Endodermal cell (in vitro differentiated cells): Measurements from ENCODE around the gene TREH. TPM values are rescaled to one million over a fixed set of nuclear protein-coding genes. Genes with fewer than 3 reads are reported as not detected.

Experiments
- DNase-seq: peaks from one replicate; pipeline ENCODE4 v3.0.0-alpha.2; 2017
- H3K27ac ChIP-seq: 2 replicates; pipeline ENCODE4 v1.5.1; 2013; ENCODE audit warnings: mild to moderate bottlenecking, low read depth, low read length, moderate library complexity
- H3K27me3 ChIP-seq: 2 replicates; pipeline ENCODE4 v1.6.1; 2013; ENCODE audit warnings: mild to moderate bottlenecking, low read length, moderate library complexity; ENCODE audit not compliant: insufficient read depth, control insufficient read depth, poor library complexity, severe bottlenecking
- H3K36me3 ChIP-seq: 2 replicates; pipeline ENCODE4 v1.7.0; 2013; ENCODE audit warnings: mild to moderate bottlenecking, low read length, moderate library complexity; ENCODE audit not compliant: control insufficient read depth, insufficient read depth
- H3K4me1 ChIP-seq: one replicate; pipeline ENCODE4 v1.7.0; 2013; ENCODE audit warnings: low read length; ENCODE audit not compliant: control insufficient read depth, insufficient read depth
- H3K4me3 ChIP-seq: 2 replicates; pipeline ENCODE4 v1.5.1; 2013; ENCODE audit warnings: mild to moderate bottlenecking, low read length, moderate library complexity
- H3K9ac ChIP-seq: 2 replicates; pipeline ENCODE4 v1.6.1; 2013; ENCODE audit warnings: mild to moderate bottlenecking, low read length, moderate library complexity; ENCODE audit not compliant: poor library complexity, severe bottlenecking; ENCODE audit errors: extremely low read depth
- H3K9me3 ChIP-seq: 2 replicates; pipeline ENCODE4 v1.6.1; 2013; ENCODE audit warnings: mild to moderate bottlenecking, low read length, moderate library complexity; ENCODE audit not compliant: control insufficient read depth
- H3K27ac Mint-ChIP-seq: 2 replicates; pipeline ENCODE4 v1.8.0; 2020; ENCODE audit warnings: mixed read lengths
- H3K27me3 Mint-ChIP-seq: 2 replicates; pipeline ENCODE4 v1.8.0; 2021; ENCODE audit warnings: mild to moderate bottlenecking, mixed read lengths; ENCODE audit not compliant: insufficient read depth
- H3K36me3 Mint-ChIP-seq: 2 replicates; pipeline ENCODE4 v1.8.0; 2020; ENCODE audit warnings: low read depth, mixed read lengths
- H3K4me1 Mint-ChIP-seq: 2 replicates; pipeline ENCODE4 v1.8.0; 2020; ENCODE audit warnings: mixed read lengths
- H3K4me3 Mint-ChIP-seq: 2 replicates; pipeline ENCODE4 v1.8.0; 2020; ENCODE audit warnings: mild to moderate bottlenecking, moderate library complexity, mixed read lengths
- H3K9me3 Mint-ChIP-seq: 2 replicates; pipeline ENCODE4 v1.8.0; 2020; ENCODE audit warnings: mild to moderate bottlenecking, mixed read lengths
- WGBS, 2 experiments: methylation state at CpG; one replicate each; pipeline versions ENCODE4 v1.1.5 to v1.1.7; 2013; ENCODE audit warnings: missing lambda C conversion rate in 2 of 2, mixed read lengths in 1 of 2; ENCODE audit not compliant: insufficient coverage in 1 of 2, insufficient read length in 1 of 2; 5-methylcytosine and 5-hydroxymethylcytosine counted together
- microRNA-seq: library from miRNA; unstranded; fragments of <30 nt; microRNA quantifications from one replicate; pipeline ENCODE4 v1.2.0, GENCODE V29; 2020; ENCODE audit warnings: borderline microRNAs expressed
- total RNA-seq, 2 donors: library from RNA; stranded (reverse); fragmentation: NEBNext Ultra II Directional in 1 of 2; extraction: Animal tissue kit (Norgen Biotek cat#: 25700) in 1 of 2; gene quantifications; 2 replicates in 1 of 2; 3 replicates in 1 of 2; pipeline ENCODE4 v1.2.1, GENCODE V29; 2021
- TF ChIP-seq, protein P1 (sequence below): fragments of 200-600 bp; sonication (generic); conservative IDR thresholded peaks from 2 replicates; pipeline ENCODE4 v1.5.0; 2021; ENCODE audit warnings: antibody characterized with exemption, mild to moderate bottlenecking

The TREH gene
- total RNA-seq, 2 donors from 2014 or later = not detected

DNA sequence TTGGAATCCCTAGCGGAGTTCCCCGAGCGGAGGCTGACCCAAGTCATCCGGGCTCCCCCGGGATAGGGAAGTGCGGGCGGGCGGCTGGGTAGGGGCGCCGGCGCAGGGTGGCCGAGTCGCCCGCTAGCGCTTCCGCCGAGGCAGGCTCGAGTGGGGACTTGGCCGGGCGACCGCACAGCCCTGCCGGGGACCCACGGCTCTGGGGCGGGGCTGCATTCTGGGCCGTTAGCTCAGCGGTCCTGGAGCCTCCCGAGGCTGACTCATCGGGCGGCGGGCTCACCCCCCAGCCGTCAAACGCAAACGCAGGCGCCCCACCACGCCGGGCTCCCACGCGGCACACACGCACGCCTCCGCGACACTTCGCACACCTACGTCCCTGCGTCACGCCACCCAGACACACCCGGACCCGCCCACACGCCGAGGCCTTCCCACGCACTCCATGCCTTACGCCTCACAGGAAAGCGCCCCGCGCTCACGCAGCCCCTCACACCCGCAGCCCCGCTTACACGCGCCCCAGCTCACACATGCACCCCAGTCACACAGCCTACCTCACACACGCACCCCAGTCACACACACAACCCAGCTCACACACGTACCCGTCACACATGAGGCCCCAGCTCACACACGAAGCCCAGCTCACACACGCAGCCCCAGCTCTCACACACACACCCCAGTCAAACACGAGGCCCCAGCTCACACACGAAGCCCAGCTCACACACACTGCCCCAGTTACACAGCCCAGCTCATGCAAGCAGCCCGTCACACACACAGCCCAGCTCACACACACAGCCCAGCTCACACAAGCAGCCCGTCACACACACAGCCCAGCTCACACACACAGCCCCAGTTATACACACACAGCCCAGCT is 70.9 kb downstream of the TREH start:
- H3K4me3 ChIP-seq = peak overlapping the region; percentile 72
- 8 to 13% methylated on average over 40 to 69 of the region's 69 CpGs for WGBS, 2 experiments
- H3K9ac ChIP-seq = no peak overlapping the region
- H3K27me3 Mint-ChIP-seq = peaks cover 89% of the 10 kb centered on the region
- peaks cover 31% of the 10 kb centered on the region for H3K4me1 Mint-ChIP-seq
- H3K27ac ChIP-seq = no peak overlapping the region
- H3K36me3 Mint-ChIP-seq = peaks cover 3% of the 10 kb centered on the region
- H3K4me1 ChIP-seq = peaks cover 14% of the 10 kb centered on the region
- peaks cover 84% of the 10 kb centered on the region for H3K27me3 ChIP-seq
- peak overlapping the region; percentile 42 for H3K4me3 Mint-ChIP-seq
- DNase-seq = peak; percentile 67
- H3K9me3 ChIP-seq = no peaks in the 10 kb centered on the region
- H3K27ac Mint-ChIP-seq = no peak overlapping the region
- H3K36me3 ChIP-seq = no peaks in the 10 kb centered on the region
- TF ChIP-seq, protein P1, sequence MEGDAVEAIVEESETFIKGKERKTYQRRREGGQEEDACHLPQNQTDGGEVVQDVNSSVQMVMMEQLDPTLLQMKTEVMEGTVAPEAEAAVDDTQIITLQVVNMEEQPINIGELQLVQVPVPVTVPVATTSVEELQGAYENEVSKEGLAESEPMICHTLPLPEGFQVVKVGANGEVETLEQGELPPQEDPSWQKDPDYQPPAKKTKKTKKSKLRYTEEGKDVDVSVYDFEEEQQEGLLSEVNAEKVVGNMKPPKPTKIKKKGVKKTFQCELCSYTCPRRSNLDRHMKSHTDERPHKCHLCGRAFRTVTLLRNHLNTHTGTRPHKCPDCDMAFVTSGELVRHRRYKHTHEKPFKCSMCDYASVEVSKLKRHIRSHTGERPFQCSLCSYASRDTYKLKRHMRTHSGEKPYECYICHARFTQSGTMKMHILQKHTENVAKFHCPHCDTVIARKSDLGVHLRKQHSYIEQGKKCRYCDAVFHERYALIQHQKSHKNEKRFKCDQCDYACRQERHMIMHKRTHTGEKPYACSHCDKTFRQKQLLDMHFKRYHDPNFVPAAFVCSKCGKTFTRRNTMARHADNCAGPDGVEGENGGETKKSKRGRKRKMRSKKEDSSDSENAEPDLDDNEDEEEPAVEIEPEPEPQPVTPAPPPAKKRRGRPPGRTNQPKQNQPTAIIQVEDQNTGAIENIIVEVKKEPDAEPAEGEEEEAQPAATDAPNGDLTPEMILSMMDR = no peak
- no peaks in the 10 kb centered on the region for H3K9me3 Mint-ChIP-seq

DNA sequence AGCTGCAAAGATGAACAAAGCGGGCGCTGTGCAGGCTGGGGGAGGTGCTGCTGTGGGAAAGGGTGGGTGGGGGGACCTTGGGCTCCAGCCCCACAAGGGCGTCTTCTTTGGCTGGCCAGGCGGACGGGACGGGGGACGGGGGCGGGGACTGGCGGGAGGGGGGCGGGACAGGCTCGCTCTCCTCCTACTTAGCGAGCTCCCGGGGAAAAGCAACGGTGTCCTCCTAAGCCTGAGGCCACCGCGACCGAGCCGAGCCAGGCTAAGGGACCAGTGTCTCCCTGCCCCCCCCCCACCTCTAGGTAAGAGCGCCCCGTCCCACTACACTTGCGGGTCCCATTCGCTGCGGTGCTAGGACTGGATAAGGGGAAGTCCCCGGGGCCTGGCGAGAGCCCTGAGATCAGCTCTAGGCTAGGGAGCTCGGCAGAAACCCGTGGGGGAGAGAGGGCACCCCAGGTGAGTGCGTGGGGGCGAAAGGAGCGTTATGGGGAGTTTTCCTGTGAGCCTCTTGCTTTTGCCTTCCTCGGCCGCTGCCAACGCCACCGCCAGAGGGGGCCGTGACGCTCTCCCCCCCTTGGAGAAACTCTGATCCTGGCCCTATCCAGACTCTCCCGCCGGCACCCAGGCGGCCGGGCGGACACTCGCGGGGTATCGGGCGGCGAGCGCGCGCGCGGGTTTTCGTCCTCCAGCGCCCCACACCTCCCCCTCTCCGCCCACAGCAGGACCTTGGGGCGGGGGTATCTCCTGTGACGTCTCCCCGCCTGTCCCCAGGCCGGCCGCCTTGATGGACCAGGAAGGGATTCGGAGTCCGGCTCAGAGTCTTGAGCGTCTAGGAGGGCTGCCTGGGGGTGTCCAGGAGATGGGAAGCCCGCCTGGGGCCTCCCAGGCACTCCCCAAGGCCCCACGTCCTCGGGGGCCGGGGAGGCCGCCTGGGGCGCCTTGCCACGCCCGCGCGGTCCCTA is 71.8 kb downstream of the TREH start, which contains the start of gene PHLDB1:
Gene PHLDB1 (plus strand): TSS at position 215 of the 959 bp plus-strand sequence. CDS start 6,222 bp downstream, outside the sequence.
- H3K27me3 Mint-ChIP-seq = peaks cover 80% of the 10 kb centered on the region

More for the DNA sequence above, 71.8 kb downstream of the TREH start, which contains the start of gene PHLDB1:
- WGBS, 2 experiments = 0 to 2% methylated on average over 14 to 70 of the region's 72 CpGs
- peaks cover 30% of the 10 kb centered on the region for H3K4me1 Mint-ChIP-seq
- Histone ChIP-seq H3K4me1 (peaks cover 14% of the 10 kb centered on the region), H3K9me3 (no peaks in the 10 kb centered on the region), H3K27ac (no peak within 1 kb of the TSS), H3K27me3 (peaks cover 75% of the 10 kb centered on the region), H3K36me3 (peaks cover 4% of the 10 kb centered on the region), H3K4me3 (peak within 1 kb of the TSS; percentile 72), H3K9ac (no peak within 1 kb of the TSS)
- H3K36me3 Mint-ChIP-seq = peaks cover 7% of the 10 kb centered on the region
- no peaks in the 10 kb centered on the region for H3K9me3 Mint-ChIP-seq
- H3K27ac Mint-ChIP-seq = no peak within 1 kb of the TSS
- TF ChIP-seq, protein P1 = peak; percentile 67
- peak within 1 kb of the TSS; percentile 44 for H3K4me3 Mint-ChIP-seq
- DNase-seq = peak; percentile 85

Small RNAs within 50 kb of the gene (microRNA-seq; reads per million reads assigned to microRNA genes)
- not detected for gene MIR6716

Other genes starting within 250 kb of the TREH start
- 10 to 100 TPM; 76.9 to 78.8 TPM for gene KMT2A, start 243.2 kb downstream of the TREH start, total RNA-seq
- under 1 TPM; 0.42 to 0.46 TPM for gene TTC36, start 152.2 kb downstream of the TREH start, total RNA-seq
- gene TMEM25, start 148.5 kb downstream of the TREH start, total RNA-seq = 10 to 100 TPM; 22.4 to 30.6 TPM
- gene IFT46, start 113.7 kb downstream of the TREH start, total RNA-seq = 10 to 100 TPM in 1 of 2 donors, 1 to 10 TPM in 1; 9.1 to 13.7 TPM
- gene ARCN1, start 107.2 kb downstream of the TREH start, total RNA-seq = 100 to 1,000 TPM; 130 to 161 TPM
- 10 to 100 TPM; 45.9 to 54.9 TPM for gene PHLDB1, start 72.0 kb downstream of the TREH start, total RNA-seq
- gene DDX6, start 111.5 kb upstream of the TREH start, total RNA-seq = 100 to 1,000 TPM; 103 to 133 TPM
- gene CXCR5, start 204.2 kb upstream of the TREH start, total RNA-seq = under 1 TPM in 1 of 2 donors, not detected in 1; 0.07 TPM
- gene BCL9L, start 246.3 kb upstream of the TREH start, total RNA-seq = 10 to 100 TPM; 73.9 to 77.3 TPM